ENCODE measurements around the gene LRRC2.

Gene LRRC2

GRCh38 chr3:46565607-46566039 lies 479 bp downstream of the LRRC2 start:
- no peak for TF ChIP-seq CTCF (IDR thresholded peaks at IDR 0.05; ENCODE audit: extremely low read depth, insufficient read depth, missing control alignments)
- no peak for DNase-seq (ENCODE audit: low spot score)
- in situ Hi-C loops (cut with MboI; ENCODE audit: low pct_unique_long_range_greater_than_20kb, low sequenced_read_pairs, unreplicated experiment): no loop called here

- in situ Hi-C loops (cut with MboI; ENCODE audit: low pct_unique_long_range_greater_than_20kb, low sequenced_read_pairs, unreplicated experiment): no loop called here
- no peak for DNase-seq (ENCODE audit: low spot score)
- TF ChIP-seq CTCF (IDR thresholded peaks at IDR 0.05; ENCODE audit: extremely low read depth, insufficient read depth, missing control alignments): no peak
These were observed 1.0 kb downstream of the LRRC2 start for GRCh38 chr3:46565077-46565476.

- in situ Hi-C loops (cut with MboI; ENCODE audit: low pct_unique_long_range_greater_than_20kb, low sequenced_read_pairs, unreplicated experiment): loop anchor here (5.0 kb wide), 1 partner anchor 77 kb away; no protein-coding TSS in a partner anchor
- no peak for DNase-seq (ENCODE audit: low spot score)
- TF ChIP-seq CTCF (IDR thresholded peaks at IDR 0.05; ENCODE audit: extremely low read depth, insufficient read depth, missing control alignments): no peak
These were observed 1.7 kb downstream of the LRRC2 start for GRCh38 chr3:46564190-46565021.

- DNase-seq (ENCODE audit: low spot score): no peak
- in situ Hi-C loops (cut with MboI; ENCODE audit: low pct_unique_long_range_greater_than_20kb, low sequenced_read_pairs, unreplicated experiment): loop anchor here (5.0 kb wide), 1 partner anchor 75 kb away; no protein-coding TSS in a partner anchor
These were observed 4.2 kb downstream of the LRRC2 start for GRCh38 chr3:46561951-46562350.

GRCh38 chr3:46561511-46561910 lies 4.6 kb downstream of the LRRC2 start:
- in situ Hi-C loops (cut with MboI; ENCODE audit: low pct_unique_long_range_greater_than_20kb, low sequenced_read_pairs, unreplicated experiment): loop anchor here (5.0 kb wide), 1 partner anchor 74 kb away; no protein-coding TSS in a partner anchor
- TF ChIP-seq CTCF (IDR thresholded peaks at IDR 0.05; ENCODE audit: extremely low read depth, insufficient read depth, missing control alignments): no peak

More at GRCh38 chr3:46561951-46562350, 4.2 kb downstream of the LRRC2 start:
- no peak for TF ChIP-seq CTCF (IDR thresholded peaks at IDR 0.05; ENCODE audit: extremely low read depth, insufficient read depth, missing control alignments)

GRCh38 chr3:46559091-46559704 lies 6.9 kb downstream of the LRRC2 start:
- DNase-seq (ENCODE audit: low spot score): no peak
- TF ChIP-seq CTCF (IDR thresholded peaks at IDR 0.05; ENCODE audit: extremely low read depth, insufficient read depth, missing control alignments): no peak
- in situ Hi-C loops (cut with MboI; ENCODE audit: low pct_unique_long_range_greater_than_20kb, low sequenced_read_pairs, unreplicated experiment): no loop called here

More at GRCh38 chr3:46561511-46561910, 4.6 kb downstream of the LRRC2 start:
- DNase-seq (ENCODE audit: low spot score): no peak
